Astrocyte (in vitro differentiated cells and primary cell): Measurements from ENCODE around the gene CENPX. TPM values are rescaled to one million over a fixed set of nuclear protein-coding genes. Genes with fewer than 3 reads are reported as not detected.

ENCODE experiments used
- DNase-seq: peaks from one replicate; pipeline ENCODE4 v3.0.0-alpha.2; 2010; ENCODE audit warnings: low read depth
- FAIRE-seq: peaks from 2 replicates; lab custom pipeline; 2011; peaks lifted over from hg19 to GRCh38; lab: Jason Lieb, UNC
- H2AFZ ChIP-seq: 2 replicates; pipeline ENCODE4 v1.6.0; 2012; ENCODE audit warnings: low read depth, low read length, inconsistent platforms
- H3K27ac ChIP-seq: 2 replicates; pipeline ENCODE4 v1.5.1; 2011; ENCODE audit warnings: low read depth, low read length, inconsistent platforms
- H3K27me3 ChIP-seq: 2 replicates; pipeline ENCODE4 v1.6.0; 2011; ENCODE audit warnings: low read length, inconsistent platforms; ENCODE audit not compliant: insufficient read depth
- H3K36me3 ChIP-seq: 2 replicates; pipeline ENCODE4 v1.5.1; 2011; ENCODE audit warnings: low read length, inconsistent platforms; ENCODE audit not compliant: insufficient read depth
- H3K4me1 ChIP-seq: 2 replicates; pipeline ENCODE4 v1.5.1; 2011; ENCODE audit warnings: low read length, inconsistent platforms; ENCODE audit not compliant: insufficient read depth
- H3K4me2 ChIP-seq: 2 replicates; pipeline ENCODE4 v1.6.0; 2012; ENCODE audit warnings: low read length, inconsistent platforms
- H3K4me3 ChIP-seq: 2 replicates; pipeline ENCODE4 v1.5.1; 2011; ENCODE audit warnings: low read depth, mild to moderate bottlenecking, low read length, inconsistent platforms; ENCODE audit not compliant: insufficient read depth
- H3K79me2 ChIP-seq: 2 replicates; pipeline ENCODE4 v1.6.0; 2012; ENCODE audit warnings: mild to moderate bottlenecking, low read length, inconsistent platforms; ENCODE audit not compliant: insufficient read depth
- H3K9ac ChIP-seq: 2 replicates; pipeline ENCODE4 v1.6.0; 2012; ENCODE audit warnings: mild to moderate bottlenecking, low read length, inconsistent platforms
- H3K9me3 ChIP-seq: 2 replicates; pipeline ENCODE4 v1.5.1; 2012; ENCODE audit warnings: low read depth, mild to moderate bottlenecking, low read length, inconsistent platforms; ENCODE audit not compliant: insufficient read depth
- H4K20me1 ChIP-seq: 2 replicates; pipeline ENCODE4 v1.6.0; 2012; ENCODE audit warnings: low read length, inconsistent platforms; ENCODE audit not compliant: insufficient read depth
- H3K27ac Mint-ChIP-seq: one replicate; pipeline ENCODE4 v1.8.0; 2021; ENCODE audit warnings: mild to moderate bottlenecking, mixed read lengths; ENCODE audit not compliant: unreplicated experiment
- H3K27me3 Mint-ChIP-seq: one replicate; pipeline ENCODE4 v1.8.0; 2021; ENCODE audit warnings: low read depth, mixed read lengths; ENCODE audit not compliant: unreplicated experiment
- H3K36me3 Mint-ChIP-seq: one replicate; pipeline ENCODE4 v1.8.0; 2021; ENCODE audit warnings: low read depth, mixed read lengths; ENCODE audit not compliant: unreplicated experiment
- H3K4me1 Mint-ChIP-seq: one replicate; pipeline ENCODE4 v1.8.0; 2021; ENCODE audit warnings: low read depth, mixed read lengths; ENCODE audit not compliant: unreplicated experiment
- H3K4me3 Mint-ChIP-seq: one replicate; pipeline ENCODE4 v1.8.0; 2021; ENCODE audit warnings: mild to moderate bottlenecking, moderate library complexity, mixed read lengths; ENCODE audit not compliant: unreplicated experiment
- H3K9me3 Mint-ChIP-seq: one replicate; pipeline ENCODE4 v1.8.0; 2021; ENCODE audit warnings: mild to moderate bottlenecking, mixed read lengths; ENCODE audit not compliant: unreplicated experiment
- CTCF ChIP-seq: IDR thresholded peaks from 2 replicates; pipeline ENCODE4 v1.5.1; 2011; ENCODE audit warnings: low read depth, mild to moderate bottlenecking, inconsistent platforms, low read length, moderate library complexity; ENCODE audit not compliant: insufficient read depth
- EZH2 ChIP-seq: IDR thresholded peaks from 2 replicates; pipeline ENCODE4 v1.6.1; 2012; ENCODE audit warnings: mild to moderate bottlenecking, low read length, inconsistent platforms; ENCODE audit not compliant: insufficient read depth
- total RNA-seq: library from RNA; stranded (reverse); gene quantifications from 2 replicates; pipeline ENCODE4 v1.2.1, GENCODE V29; 2021

The CENPX gene
- total RNA-seq, 1 donor from 2014 or later: 26.7 TPM

- Histone ChIP-seq H3K36me3 (no peaks in the 10 kb centered on the region), H4K20me1 (no peaks in the 10 kb centered on the region), H3K9ac (no peak overlapping the region), H3K27me3 (no peaks in the 10 kb centered on the region), H3K4me1 (peaks cover 12% of the 10 kb centered on the region), H2AFZ (no peak overlapping the region), H3K4me2 (no peak overlapping the region), H3K9me3 (no peaks in the 10 kb centered on the region), H3K79me2 (no peaks in the 10 kb centered on the region), H3K4me3 (no peak overlapping the region), H3K27ac (no peak overlapping the region)
- no peak overlapping the region for H3K4me3 Mint-ChIP-seq
- no peak overlapping the region for H3K27ac Mint-ChIP-seq
- H3K4me1 Mint-ChIP-seq: no peaks in the 10 kb centered on the region
- H3K36me3 Mint-ChIP-seq: no peaks in the 10 kb centered on the region
- no peak for TF ChIP-seq EZH2
- TF ChIP-seq CTCF: no peak
- no peak for DNase-seq
- no peak for FAIRE-seq
- no peaks in the 10 kb centered on the region for H3K27me3 Mint-ChIP-seq
- H3K9me3 Mint-ChIP-seq: no peaks in the 10 kb centered on the region
Observed at GRCh38 chr17:82011617-82012187, 11.0 kb downstream of the CENPX start.

GRCh38 chr17:82010575-82011525, 11.8 kb downstream of the CENPX start:
- H3K27ac Mint-ChIP-seq: no peak overlapping the region
- no peak overlapping the region for H3K4me3 Mint-ChIP-seq
- Histone ChIP-seq H3K9ac (no peak overlapping the region), H3K9me3 (no peaks in the 10 kb centered on the region), H2AFZ (no peak overlapping the region), H3K4me1 (peaks cover 21% of the 10 kb centered on the region), H3K36me3 (no peaks in the 10 kb centered on the region), H3K27me3 (no peaks in the 10 kb centered on the region), H3K27ac (no peak overlapping the region), H3K4me2 (no peak overlapping the region), H3K79me2 (no peaks in the 10 kb centered on the region), H3K4me3 (no peak overlapping the region), H4K20me1 (peaks cover 5% of the 10 kb centered on the region)
- FAIRE-seq: no peak
- DNase-seq: no peak
- H3K9me3 Mint-ChIP-seq: no peaks in the 10 kb centered on the region
- peaks cover 5% of the 10 kb centered on the region for H3K4me1 Mint-ChIP-seq
- H3K27me3 Mint-ChIP-seq: no peaks in the 10 kb centered on the region
- TF ChIP-seq EZH2 (no peak), CTCF (no peak)
- no peaks in the 10 kb centered on the region for H3K36me3 Mint-ChIP-seq
